MM.1S (cell line): Measurements from ENCODE around the gene KCND3.

Experiments used
- CTCF ChIP-seq: fragments of 300-600 bp; sonication (generic); IDR thresholded peaks from 2 replicates; pipeline ENCODE4 v1.5.1; 2016; ENCODE audit warnings: antibody characterized with exemption, low read length, mixed read lengths
- EZH2 ChIP-seq: fragments of 300-600 bp; sonication (generic); optimal IDR thresholded peaks from 2 replicates; pipeline ENCODE3; 2017; ENCODE audit warnings: low read depth, mild to moderate bottlenecking, antibody characterized with exemption, low read length, mixed read lengths

GRCh38 chr1:112034277-112034676 lies 44.8 kb upstream of the KCND3 start:
- TF ChIP-seq CTCF (no peak), EZH2 (no peak)
